HG03439 (cell line): ENCODE data around the gene SMAD9.

Experiments used
- ATAC-seq: cut with Tn5 transposase; IDR thresholded peaks from one replicate; pipeline ENCODE4 v1.9.1; 2021; ENCODE audit warnings: mild to moderate bottlenecking, moderate library complexity; ENCODE audit not compliant: unreplicated experiment

The SMAD9 gene

GRCh38 chr13:36819739-36820090 is 100.3 kb downstream of the SMAD9 start:
- ATAC-seq, result peak; percentile 9

GRCh38 chr13:36818804-36819738 is 101.0 kb downstream of the SMAD9 start, which contains the start of gene RFXAP:
Gene RFXAP, plus strand, starts transcription at chr13:36819222. Its CDS starts 136 bp downstream, at chr13:36819358.
- ATAC-seq, result peak; percentile 91

- ATAC-seq, result peak; percentile 5
Measured at GRCh38 chr13:36817996-36818803, 101.8 kb downstream of the SMAD9 start.

- ATAC-seq, result no peak
Measured at GRCh38 chr13:36815062-36815461, 105.0 kb downstream of the SMAD9 start.

- ATAC-seq, result no peak
Measured at GRCh38 chr13:36814465-36814864, 105.6 kb downstream of the SMAD9 start.

GRCh38 chr13:36813225-36813624 is 106.8 kb downstream of the SMAD9 start:
- ATAC-seq, result no peak

GRCh38 chr13:36807616-36808015 is 112.4 kb downstream of the SMAD9 start:
- no peak for ATAC-seq

- no peak for ATAC-seq
Measured at GRCh38 chr13:36806102-36806501, 113.9 kb downstream of the SMAD9 start.

GRCh38 chr13:36804588-36804987 is 115.5 kb downstream of the SMAD9 start:
- ATAC-seq, result no peak

- no peak for ATAC-seq
Measured at GRCh38 chr13:36801035-36801434, 119.0 kb downstream of the SMAD9 start.

GRCh38 chr13:36796052-36796451 is 124.0 kb downstream of the SMAD9 start:
- ATAC-seq, result no peak

GRCh38 chr13:36795463-36795862 is 124.6 kb downstream of the SMAD9 start:
- ATAC-seq, result no peak
